Measurements from ENCODE around the gene TNIK.

TNIK gene

DNA sequence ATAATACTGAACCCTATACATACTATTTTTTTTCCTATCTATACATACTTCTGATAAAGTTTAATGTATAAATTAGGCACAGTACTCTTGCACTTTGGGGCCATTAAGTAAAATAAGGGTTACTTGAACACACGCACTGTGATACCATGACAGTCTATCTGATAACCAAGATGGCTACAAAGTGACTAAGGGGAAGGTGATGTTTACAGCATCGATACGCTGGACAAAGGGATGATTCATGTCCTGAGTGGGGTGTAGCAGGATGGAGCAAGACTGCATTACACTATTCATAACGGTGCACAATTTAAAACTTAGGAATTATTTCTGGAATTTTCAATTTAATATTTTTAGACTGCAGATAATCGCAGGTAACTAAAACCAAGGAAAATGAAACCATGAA, 403.7 kb downstream of the TNIK start:
- H3K27ac ChIP-seq, result no peak overlapping the region
- no peak for DNase-seq (ENCODE audit: low spot score)
- ChIA-PET POLR2A (ENCODE audit: low non-redundant PET) (no interaction called here), CTCF (no interaction called here)
- TF ChIP-seq, protein P1, sequence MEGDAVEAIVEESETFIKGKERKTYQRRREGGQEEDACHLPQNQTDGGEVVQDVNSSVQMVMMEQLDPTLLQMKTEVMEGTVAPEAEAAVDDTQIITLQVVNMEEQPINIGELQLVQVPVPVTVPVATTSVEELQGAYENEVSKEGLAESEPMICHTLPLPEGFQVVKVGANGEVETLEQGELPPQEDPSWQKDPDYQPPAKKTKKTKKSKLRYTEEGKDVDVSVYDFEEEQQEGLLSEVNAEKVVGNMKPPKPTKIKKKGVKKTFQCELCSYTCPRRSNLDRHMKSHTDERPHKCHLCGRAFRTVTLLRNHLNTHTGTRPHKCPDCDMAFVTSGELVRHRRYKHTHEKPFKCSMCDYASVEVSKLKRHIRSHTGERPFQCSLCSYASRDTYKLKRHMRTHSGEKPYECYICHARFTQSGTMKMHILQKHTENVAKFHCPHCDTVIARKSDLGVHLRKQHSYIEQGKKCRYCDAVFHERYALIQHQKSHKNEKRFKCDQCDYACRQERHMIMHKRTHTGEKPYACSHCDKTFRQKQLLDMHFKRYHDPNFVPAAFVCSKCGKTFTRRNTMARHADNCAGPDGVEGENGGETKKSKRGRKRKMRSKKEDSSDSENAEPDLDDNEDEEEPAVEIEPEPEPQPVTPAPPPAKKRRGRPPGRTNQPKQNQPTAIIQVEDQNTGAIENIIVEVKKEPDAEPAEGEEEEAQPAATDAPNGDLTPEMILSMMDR (conservative IDR thresholded peaks at IDR 0.05; ENCODE audit: low read depth), result no peak

DNA sequence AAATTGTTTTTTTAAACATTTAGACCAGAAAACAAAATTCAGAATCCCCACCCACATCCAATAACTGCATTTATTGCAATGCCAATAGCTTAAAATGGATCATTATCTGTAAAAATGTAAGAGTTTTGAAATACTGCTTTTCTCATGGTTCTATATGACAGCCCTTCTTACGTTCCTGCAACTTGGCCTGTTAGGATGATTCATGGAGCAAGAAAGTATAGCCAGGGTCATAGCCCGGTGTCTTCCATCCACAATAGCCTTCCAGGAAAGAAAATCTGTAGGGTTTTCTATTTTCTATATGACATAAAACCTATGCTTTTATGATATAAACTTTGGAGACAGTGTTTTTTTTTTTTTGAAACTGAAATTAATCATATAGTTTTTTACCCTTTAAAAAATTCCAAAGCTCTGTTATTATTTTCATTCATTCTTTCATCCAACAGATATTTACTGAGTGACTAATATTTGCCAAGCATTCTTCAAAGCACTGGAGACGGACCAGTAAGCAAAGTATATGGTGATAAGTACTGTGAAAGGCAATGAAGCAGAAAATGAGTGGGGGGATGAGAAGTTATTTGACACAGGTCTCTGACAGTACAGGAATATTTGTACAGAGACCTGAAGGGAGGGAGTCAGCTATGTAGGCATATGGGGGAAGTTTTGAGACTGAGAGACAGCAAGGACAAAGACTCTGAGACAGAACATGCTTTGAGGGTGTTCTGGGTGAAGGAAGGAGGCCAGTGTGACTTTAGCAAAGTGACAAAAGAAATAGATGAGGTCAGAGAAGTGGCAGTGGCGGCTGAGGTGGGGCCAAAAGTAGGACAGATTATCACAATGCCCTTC, 404.6 kb downstream of the TNIK start:
- CTCF ChIA-PET, result interaction anchor here (0.5 to 0.7 kb wide), 4 partner anchors 420 to 776 kb away, joined by 3 to 4 read pairs (median 4); no protein-coding TSS in a partner anchor
- TF ChIP-seq, protein P1 (conservative IDR thresholded peaks at IDR 0.05; ENCODE audit: low read depth), result no peak
- no peak for DNase-seq (ENCODE audit: low spot score)

DNA sequence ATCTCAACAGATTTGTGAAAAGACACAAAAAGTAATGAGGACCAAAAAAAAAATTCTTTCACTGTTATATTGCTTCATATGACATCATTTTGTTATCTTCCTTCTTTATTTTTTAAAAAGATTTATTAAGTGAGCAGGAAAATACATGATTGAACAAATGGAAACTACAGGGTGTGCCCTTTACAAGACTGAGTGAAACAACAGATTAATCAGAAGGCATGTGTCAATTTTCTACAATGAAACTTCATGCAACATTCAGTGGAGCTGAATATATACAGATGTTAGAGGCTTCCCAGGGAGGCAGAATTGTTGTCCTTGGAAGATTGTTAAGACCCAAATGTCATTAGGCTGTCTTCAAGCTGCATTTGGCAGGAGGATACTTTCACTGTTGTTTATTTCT, 405.3 kb downstream of the TNIK start:
- no peak for DNase-seq (ENCODE audit: low spot score)
- CTCF ChIA-PET, result interaction anchor here (0.6 to 0.7 kb wide), 3 partner anchors 485 to 777 kb away, joined by 3 to 4 read pairs (median 3); no protein-coding TSS in a partner anchor
- no peak overlapping the region for H3K27ac ChIP-seq
- POLR2A ChIA-PET (ENCODE audit: low non-redundant PET), result no interaction called here
- TF ChIP-seq, protein P1 (conservative IDR thresholded peaks at IDR 0.05; ENCODE audit: low read depth), result no peak

More for the DNA sequence above, 404.6 kb downstream of the TNIK start:
- POLR2A ChIA-PET (ENCODE audit: low non-redundant PET), result no interaction called here
- no peak overlapping the region for H3K27ac ChIP-seq

DNA sequence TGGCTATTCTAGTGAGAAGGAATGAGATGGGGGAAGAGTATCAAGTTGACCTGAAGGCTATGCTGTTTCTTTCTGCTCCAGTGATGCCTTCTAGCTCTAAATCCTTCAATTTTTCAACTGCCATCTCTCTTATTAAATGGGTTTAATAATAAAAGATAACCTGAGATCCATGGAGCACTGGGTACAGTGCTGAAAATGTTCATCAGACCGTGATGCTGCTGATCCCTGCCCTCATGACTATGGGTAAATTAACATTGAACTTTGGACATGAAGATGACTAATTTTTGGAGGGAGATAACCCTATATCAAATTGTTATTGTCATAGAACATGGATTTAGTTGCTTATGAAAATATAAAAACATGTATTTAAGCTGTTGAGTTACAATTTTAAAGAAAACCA, 406.0 kb downstream of the TNIK start:
- ChIA-PET CTCF (interaction anchor here (0.6 kb wide), 1 partner anchor 531 kb away, joined by 3 read pairs; no protein-coding TSS in a partner anchor), POLR2A (ENCODE audit: low non-redundant PET) (no interaction called here)
- no peak for DNase-seq (ENCODE audit: low spot score)
- TF ChIP-seq, protein P1 (conservative IDR thresholded peaks at IDR 0.05; ENCODE audit: low read depth), result no peak
- H3K27ac ChIP-seq, result no peak overlapping the region

DNA sequence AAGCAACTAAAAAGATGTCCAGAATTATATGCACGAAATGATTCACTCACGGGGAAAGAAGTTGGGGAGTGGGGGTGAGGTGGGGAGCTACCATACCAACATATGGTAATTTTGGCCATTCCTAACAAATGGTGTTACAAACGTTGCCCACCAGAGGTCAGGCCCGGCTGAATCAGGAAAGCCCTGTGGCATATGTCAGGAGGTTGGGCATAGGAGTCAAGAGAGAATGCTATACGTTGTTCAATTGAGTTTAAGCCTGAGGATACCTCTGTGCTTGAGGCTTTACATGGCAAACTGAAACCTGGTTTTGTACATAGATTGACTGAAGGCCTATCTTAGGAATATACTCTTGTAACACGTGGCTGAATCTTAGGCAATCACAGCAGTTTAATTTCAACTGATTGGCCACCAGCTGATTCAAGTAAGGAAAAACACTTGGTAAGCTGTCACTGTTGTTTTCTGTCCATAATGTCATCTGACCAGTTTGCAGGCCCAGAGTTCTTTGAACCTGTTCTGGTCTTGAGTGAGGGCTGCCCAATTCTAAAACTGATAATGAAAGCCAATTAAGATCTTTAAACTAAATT, 410.3 kb downstream of the TNIK start:
- DNase-seq (ENCODE audit: low spot score), result peak; percentile 71
- POLR2A ChIA-PET (ENCODE audit: low non-redundant PET), result no interaction called here
- H3K27ac ChIP-seq, result no peak overlapping the region
- TF ChIP-seq, protein P1 (conservative IDR thresholded peaks at IDR 0.05; ENCODE audit: low read depth), result peak; percentile 61
- CTCF ChIA-PET, result interaction anchor here (0.5 to 1.8 kb wide), 26 partner anchors 12 to 1005 kb away, joined by 3 to 11 read pairs (median 3); no protein-coding TSS in a partner anchor

DNA sequence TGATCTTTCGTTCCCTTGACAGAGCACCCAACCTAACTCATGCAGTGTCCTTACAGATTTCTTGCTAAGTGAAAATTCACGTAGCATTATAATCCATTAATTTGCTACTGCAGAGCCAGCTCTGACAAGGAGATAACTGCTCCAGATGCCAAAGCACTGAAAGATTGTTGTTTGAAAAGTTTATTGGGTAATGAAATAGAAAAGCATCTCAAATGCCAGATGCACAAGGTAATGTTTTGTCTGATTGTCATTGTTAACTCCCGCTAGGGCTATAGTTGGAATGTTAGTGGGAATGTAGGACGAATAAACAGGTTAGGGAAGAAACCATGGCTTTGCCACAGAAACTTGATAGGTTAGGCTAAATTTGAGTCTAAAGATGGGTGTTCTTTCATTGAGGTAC, 413.4 kb downstream of the TNIK start:
- no peak overlapping the region for H3K27ac ChIP-seq
- POLR2A ChIA-PET (ENCODE audit: low non-redundant PET), result no interaction called here
- TF ChIP-seq, protein P1 (conservative IDR thresholded peaks at IDR 0.05; ENCODE audit: low read depth), result no peak
- no peak for DNase-seq (ENCODE audit: low spot score)
- CTCF ChIA-PET, result interaction anchor here (0.6 kb wide), 1 partner anchor 13 kb away, joined by 3 read pairs; no protein-coding TSS in a partner anchor

Data from RWPE1 (cell line).